ENCODE results near the gene EXOC3. TPM values are rescaled to one million over a fixed set of nuclear protein-coding genes. Genes with fewer than 3 reads are reported as not detected.
"Not testable (repeated sequence)": the region's sequence is repeated elsewhere in the genome, so short reads cannot be mapped to it uniquely, and the experiment has no call there.

Gene EXOC3
- total RNA-seq, 1 donor from 2014 or later: 19.2 TPM

GRCh38 chr5:474232-474839, 31.4 kb downstream of the EXOC3 start:
- Mint-ChIP-seq H3K4me1 (peaks cover 15% of the 10 kb centered on the region), H3K4me3 (peak overlapping the region; percentile 88), H3K27me3 (ENCODE audit: insufficient read depth, low read depth) (peaks cover 15% of the 10 kb centered on the region)
- not testable (repeated sequence) for H3K79me2 ChIP-seq (ENCODE audit: low read depth); H3F3A ChIP-seq (ENCODE audit: low read depth); H3K27ac ChIP-seq; H3K9me3 Mint-ChIP-seq; H2AFZ ChIP-seq (replicated peaks); H3K36me3 ChIP-seq; H3K9me3 ChIP-seq (ENCODE audit: low read depth); H3K36me3 Mint-ChIP-seq; H3K27ac Mint-ChIP-seq; DNase-seq (ENCODE audit: low spot score); H3K9ac ChIP-seq
- Histone ChIP-seq H3K4me3 (peak overlapping the region; percentile 93), H4K20me1 (ENCODE audit: low read depth) (peaks cover 40% of the 10 kb centered on the region), H3K4me1 (peaks cover 15% of the 10 kb centered on the region), H3K27me3 (peaks cover 58% of the 10 kb centered on the region), H3K4me2 (peak overlapping the region; percentile 100)
- TF ChIP-seq EZH2phosphoT487 (IDR thresholded peaks at IDR 0.05) (peak; percentile 93), EZH2 (IDR thresholded peaks at IDR 0.05) (peak; percentile 95)

GRCh38 chr5:474840-475661, 32.1 kb downstream of the EXOC3 start:
- H2AFZ ChIP-seq (replicated peaks): no peak overlapping the region
- Mint-ChIP-seq H3K27me3 (ENCODE audit: insufficient read depth, low read depth) (peaks cover 16% of the 10 kb centered on the region), H3K36me3 (no peaks in the 10 kb centered on the region), H3K4me3 (peak overlapping the region; percentile 77), H3K4me1 (peaks cover 15% of the 10 kb centered on the region), H3K27ac (no peak overlapping the region), H3K9me3 (no peaks in the 10 kb centered on the region)
- no peaks in the 10 kb centered on the region for H3K9me3 ChIP-seq (ENCODE audit: low read depth)
- no peak overlapping the region for H3K27ac ChIP-seq
- peak overlapping the region; percentile 25 for H3K4me3 ChIP-seq
- no peaks in the 10 kb centered on the region for H3K36me3 ChIP-seq
- H3K9ac ChIP-seq: no peak overlapping the region
- no peak for DNase-seq (ENCODE audit: low spot score)
- peaks cover 40% of the 10 kb centered on the region for H4K20me1 ChIP-seq (ENCODE audit: low read depth)
- peaks cover 8% of the 10 kb centered on the region for H3F3A ChIP-seq (ENCODE audit: low read depth)
- H3K4me2 ChIP-seq: peak overlapping the region; percentile 100
- TF ChIP-seq EZH2 (IDR thresholded peaks at IDR 0.05): peak; percentile 80
- TF ChIP-seq CTCF (IDR thresholded peaks at IDR 0.05): no peak
- peak; percentile 68 for TF ChIP-seq EZH2phosphoT487 (IDR thresholded peaks at IDR 0.05)
- peaks cover 5% of the 10 kb centered on the region for H3K79me2 ChIP-seq (ENCODE audit: low read depth)
- H3K27me3 ChIP-seq: peaks cover 58% of the 10 kb centered on the region
- peaks cover 15% of the 10 kb centered on the region for H3K4me1 ChIP-seq

- TF ChIP-seq EZH2 (IDR thresholded peaks at IDR 0.05): no peak
- TF ChIP-seq CTCF (IDR thresholded peaks at IDR 0.05): no peak
- TF ChIP-seq EZH2phosphoT487 (IDR thresholded peaks at IDR 0.05): no peak
- no peak overlapping the region for H3K4me2 ChIP-seq
- H4K20me1 ChIP-seq (ENCODE audit: low read depth): peaks cover 40% of the 10 kb centered on the region
- peaks cover 13% of the 10 kb centered on the region for H3K4me1 Mint-ChIP-seq
- no peaks in the 10 kb centered on the region for H3K36me3 Mint-ChIP-seq
- H3K27ac ChIP-seq: no peak overlapping the region
- peaks cover 58% of the 10 kb centered on the region for H3K27me3 ChIP-seq
- no peak overlapping the region for H3K4me3 ChIP-seq
- peaks cover 16% of the 10 kb centered on the region for H3K27me3 Mint-ChIP-seq (ENCODE audit: insufficient read depth, low read depth)
- no peak for DNase-seq (ENCODE audit: low spot score)
- peaks cover 8% of the 10 kb centered on the region for H3F3A ChIP-seq (ENCODE audit: low read depth)
- no peak overlapping the region for H2AFZ ChIP-seq (replicated peaks)
- peaks cover 15% of the 10 kb centered on the region for H3K4me1 ChIP-seq
- H3K4me3 Mint-ChIP-seq: peak overlapping the region; percentile 43
- H3K79me2 ChIP-seq (ENCODE audit: low read depth): peaks cover 5% of the 10 kb centered on the region
- no peak overlapping the region for H3K9ac ChIP-seq
- no peaks in the 10 kb centered on the region for H3K36me3 ChIP-seq
- H3K9me3 Mint-ChIP-seq: no peaks in the 10 kb centered on the region
- no peak overlapping the region for H3K27ac Mint-ChIP-seq
- no peaks in the 10 kb centered on the region for H3K9me3 ChIP-seq (ENCODE audit: low read depth)
Measured at GRCh38 chr5:475704-476101, 32.7 kb downstream of the EXOC3 start.

Measured in neural progenitor cell (in vitro differentiated cells).